K562 (cell line): ENCODE results near the gene SPTLC2.

Experiments
- CHD1 ChIP-seq: fragments of 200-600 bp; sonication (generic); IDR thresholded peaks from one replicate; pipeline ENCODE4 v1.6.1; 2012; ENCODE audit warnings: mild to moderate bottlenecking, moderate library complexity, low read length, inconsistent platforms
- EP300 ChIP-seq: IDR thresholded peaks from 2 replicates; pipeline ENCODE4 v1.6.1; 2012; ENCODE audit warnings: low read length, improper control_type of control experiment
- POLR2A ChIP-seq: fragments of 450-650 bp; conservative IDR thresholded peaks from 2 replicates; pipeline ENCODE4 v1.6.1; 2016
- RAD51 ChIP-seq: fragments of 450-650 bp; IDR thresholded peaks from 2 replicates; pipeline ENCODE4 v1.7.1; 2016; ENCODE audit warnings: low read depth, mild to moderate bottlenecking, borderline replicate concordance
- ZNF24 ChIP-seq: fragments of 450-650 bp; IDR thresholded peaks from 2 replicates; pipeline ENCODE4 v1.6.1; 2016
- TF ChIP-seq, protein P1 (sequence below), 2 experiments: IDR thresholded peaks; 2 replicates each; pipeline ENCODE4 v1.6.1; 2011; ENCODE audit warnings: borderline replicate concordance in 1 of 2, control low read depth in 1 of 2, low read depth in 1 of 2, low read length in 1 of 2, mild to moderate bottlenecking in 1 of 2, mixed read lengths in 1 of 2, moderate library complexity in 1 of 2; ENCODE audit not compliant: insufficient read depth in 1 of 2, insufficient read length in 1 of 2, poor library complexity in 1 of 2, severe bottlenecking in 1 of 2; ENCODE audit errors: extremely low read depth in 1 of 2

DNA sequence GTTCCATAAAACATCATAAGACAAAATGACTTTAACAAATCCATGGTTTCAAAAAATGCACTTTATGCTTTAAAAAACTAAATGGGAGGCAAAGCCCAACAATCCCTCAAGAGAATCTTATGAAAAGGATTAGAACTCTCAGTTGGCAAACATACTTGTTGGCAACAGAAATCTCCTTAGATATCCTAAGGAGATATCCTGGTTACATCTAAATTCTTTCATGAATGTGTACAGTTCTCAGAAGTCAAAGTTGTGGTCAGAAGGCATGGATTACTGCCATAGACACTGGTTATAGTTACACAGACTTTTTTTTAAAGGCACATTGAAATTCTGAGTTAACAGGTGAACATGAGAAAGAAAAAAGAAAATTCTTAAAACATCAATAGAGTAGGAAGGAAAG, 100.3 kb downstream of the SPTLC2 start:
- TF ChIP-seq POLR2A (no peak), ZNF24 (no peak), EP300 (no peak), CHD1 (no peak), RAD51 (no peak)
- TF ChIP-seq, protein P1, sequence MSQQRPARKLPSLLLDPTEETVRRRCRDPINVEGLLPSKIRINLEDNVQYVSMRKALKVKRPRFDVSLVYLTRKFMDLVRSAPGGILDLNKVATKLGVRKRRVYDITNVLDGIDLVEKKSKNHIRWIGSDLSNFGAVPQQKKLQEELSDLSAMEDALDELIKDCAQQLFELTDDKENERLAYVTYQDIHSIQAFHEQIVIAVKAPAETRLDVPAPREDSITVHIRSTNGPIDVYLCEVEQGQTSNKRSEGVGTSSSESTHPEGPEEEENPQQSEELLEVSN (IDR thresholded peaks at IDR 0.05; ENCODE audit: borderline replicate concordance in 1 of 2, extremely low read depth in 1 of 2, insufficient read depth in 1 of 2, insufficient read length in 1 of 2, low read depth in 1 of 2, low read length in 1 of 2, poor library complexity in 1 of 2, severe bottlenecking in 1 of 2) = no peak
